Activated CD4-positive, alpha-beta T cell treated with anti-CD3 and anti-CD28 coated beads for 24 hours (primary cell): ENCODE measurements around the gene HOXA10.

Experiments used
- DNase-seq, 2 donors: peaks; one replicate each; pipeline ENCODE4 v3.0.0-alpha.2; 2020; ENCODE audit warnings: low read depth in 2 of 2

Gene HOXA10

GRCh38 chr7:27191161-27191731 is 17.1 kb upstream of the HOXA10 start:
- DNase-seq, result no peak

GRCh38 chr7:27189997-27190748 is 16.1 kb upstream of the HOXA10 start:
- DNase-seq, result no peak

GRCh38 chr7:27189295-27189996 is 15.3 kb upstream of the HOXA10 start:
- no peak for DNase-seq

- no peak for DNase-seq
Measured at GRCh38 chr7:27188386-27189294, 14.5 kb upstream of the HOXA10 start.

GRCh38 chr7:27187475-27188385 is 13.6 kb upstream of the HOXA10 start:
- DNase-seq, result no peak

- DNase-seq, result no peak
Measured at GRCh38 chr7:27186668-27187474, 12.8 kb upstream of the HOXA10 start.

GRCh38 chr7:27185854-27186667 is 11.9 kb upstream of the HOXA10 start:
- DNase-seq, result no peak

- DNase-seq, result no peak
Measured at GRCh38 chr7:27185013-27185853, 11.1 kb upstream of the HOXA10 start, which contains the start of gene HOXA11. TSS of gene HOXA11 (minus strand) at chr7:27185232. CDS start at chr7:27185144, 88 bp downstream.

- no peak for DNase-seq
Measured at GRCh38 chr7:27184337-27185012, 10.4 kb upstream of the HOXA10 start.

GRCh38 chr7:27183682-27184336 is 9.7 kb upstream of the HOXA10 start:
- DNase-seq, result no peak

GRCh38 chr7:27182861-27183681 is 9.0 kb upstream of the HOXA10 start:
- DNase-seq, result no peak

GRCh38 chr7:27182285-27182841 is 8.2 kb upstream of the HOXA10 start:
- DNase-seq, result no peak

- DNase-seq, result no peak
Measured at GRCh38 chr7:27181795-27182275, 7.7 kb upstream of the HOXA10 start.

GRCh38 chr7:27180431-27181420 is 6.6 kb upstream of the HOXA10 start:
- DNase-seq, result no peak
